Esophagus squamous epithelium (tissue), 5 donors: ENCODE measurements around the gene ZSCAN4. TPM values are rescaled to one million over a fixed set of nuclear protein-coding genes. Genes with fewer than 3 reads are reported as not detected.

Experiments
- DNase-seq: peaks from one replicate; lab custom pipeline; 2025; lab: John Stamatoyannopoulos, UW
- H3K27ac ChIP-seq, 4 donors: fragments of 200-600 bp; sonication (generic); one replicate each; pipeline ENCODE4 v1.5.1; 2016 to 2019; ENCODE audit warnings: mild to moderate bottlenecking in 1 of 4
- H3K27me3 ChIP-seq, 4 donors: fragments of 200-600 bp; sonication (generic); 1 replicate in 3 of 4; 2 replicates in 1 of 4; pipeline versions ENCODE4 v1.5.1 to v1.6.0; 2017 to 2021; ENCODE audit warnings: antibody characterized with exemption in 1 of 4
- H3K36me3 ChIP-seq, 3 donors: fragments of 200-600 bp; sonication (generic); one replicate each; pipeline ENCODE4 v1.5.1; 2016 to 2019
- H3K4me1 ChIP-seq, 3 donors: fragments of 200-600 bp; sonication (generic); one replicate each; pipeline ENCODE4 v1.5.1; 2017 to 2019
- H3K4me3 ChIP-seq, 4 donors: fragments of 200-600 bp; sonication (generic); 1 replicate in 3 of 4; 2 replicates in 1 of 4; pipeline ENCODE4 v1.5.1; 2016 to 2019; ENCODE audit warnings: mild to moderate bottlenecking in 2 of 4, moderate library complexity in 1 of 4
- H3K9me3 ChIP-seq, 3 donors: fragments of 200-600 bp; sonication (generic); one replicate each; pipeline ENCODE4 v1.5.1; 2016 to 2019
- CTCF ChIP-seq, 6 experiments: fragments of 450-650 bp in 4 of 6; fragments of 200-600 bp in 2 of 6; sonication (generic) in 2 of 6; IDR thresholded peaks; one replicate each; pipeline ENCODE4 v1.5.1; 2016 to 2019; ENCODE audit warnings: antibody characterized with exemption in 6 of 6, mild to moderate bottlenecking in 4 of 6, moderate library complexity in 4 of 6
- POLR2A ChIP-seq, 4 donors: fragments of 450-650 bp; IDR thresholded peaks; one replicate each; pipeline ENCODE4 v1.6.1; 2017; ENCODE audit warnings: antibody characterized with exemption in 4 of 4, mild to moderate bottlenecking in 4 of 4, moderate library complexity in 3 of 4
- WGBS, 2 donors: methylation state at CpG; one replicate each; pipeline ENCODE4 v1.1.5; 2018; 5-methylcytosine and 5-hydroxymethylcytosine counted together
- intact Hi-C: fragments of 100-400 bp; cut with DNase I; formaldehyde crosslinking; loops from one replicate; pipeline ENCODE4 v1.15.0; 2022
- total RNA-seq, 4 donors: library from RNA; depleted of rRNA; stranded (reverse); fragments of >200 nt; gene quantifications; one replicate each; pipeline ENCODE4 v1.1.0, GENCODE V29; 2016
- donor health status: DM: yes; HTN: yes; CAD: no.

ZSCAN4 gene
- total RNA-seq, 4 donors from 2014 or later = not detected

- H3K36me3 ChIP-seq = no peaks in the 10 kb centered on the region
- peaks cover 0 to under 1% (median 0%) of the 10 kb centered on the region in 4 donors for H3K27me3 ChIP-seq
- TF ChIP-seq CTCF (IDR thresholded peaks at IDR 0.05) = no peak
- TF ChIP-seq POLR2A (IDR thresholded peaks at IDR 0.05) = no peak
- intact Hi-C loops = no loop called here
- H3K4me1 ChIP-seq = no peaks in the 10 kb centered on the region
- DNase-seq = no peak
- no peak overlapping the region for H3K4me3 ChIP-seq
- H3K27ac ChIP-seq = no peak overlapping the region
- H3K9me3 ChIP-seq = peaks cover 0 to 5% (median 0%) of the 10 kb centered on the region in 3 donors
- WGBS, 2 donors = 73 to 75% methylated on average over 4 of the region's 4 CpGs
These were observed 3.7 kb downstream of the ZSCAN4 start for GRCh38 chr19:57672466-57672865.

GRCh38 chr19:57675881-57676280, 7.1 kb downstream of the ZSCAN4 start:
- intact Hi-C loops = no loop called here
- no peak for TF ChIP-seq POLR2A (IDR thresholded peaks at IDR 0.05)
- no peak for TF ChIP-seq CTCF (IDR thresholded peaks at IDR 0.05)
- WGBS, 2 donors = 63 to 70% methylated on average over 2 of the region's 2 CpGs
- peaks cover 0 to 5% (median 0%) of the 10 kb centered on the region in 3 donors for H3K9me3 ChIP-seq
- no peak for DNase-seq
- H3K27ac ChIP-seq = no peak overlapping the region
- no peak overlapping the region for H3K4me3 ChIP-seq
- H3K27me3 ChIP-seq = peaks cover 0 to 15% (median 0%) of the 10 kb centered on the region in 4 donors
- H3K36me3 ChIP-seq = no peaks in the 10 kb centered on the region
- H3K4me1 ChIP-seq = no peaks in the 10 kb centered on the region

- H3K4me3 ChIP-seq = peak overlapping the region; percentile 59 to 99 (median 94)
- peaks cover 7 to 22% (median 9%) of the 10 kb centered on the region in 3 donors for H3K4me1 ChIP-seq
- 11% methylated on average over 7 to 9 of the region's 19 CpGs for WGBS, 2 donors
- intact Hi-C loops = no loop called here
- H3K9me3 ChIP-seq = peaks cover 11 to 47% (median 42%) of the 10 kb centered on the region in 3 donors
- peaks cover 0 to 15% (median 0%) of the 10 kb centered on the region in 4 donors for H3K27me3 ChIP-seq
- DNase-seq = no peak
- TF ChIP-seq POLR2A (IDR thresholded peaks at IDR 0.05) = no peak
- TF ChIP-seq CTCF (IDR thresholded peaks at IDR 0.05) = no peak
- H3K27ac ChIP-seq = peak overlapping the region; percentile 32 to 80 (median 70)
- H3K36me3 ChIP-seq = peaks cover 18 to 44% (median 30%) of the 10 kb centered on the region in 3 donors
These were observed 13.6 kb downstream of the ZSCAN4 start for GRCh38 chr19:57682226-57682766.

GRCh38 chr19:57686727-57687126, 18.0 kb downstream of the ZSCAN4 start:
- Histone ChIP-seq H3K36me3 (peaks cover 18 to 71% (median 30%) of the 10 kb centered on the region in 3 donors), H3K9me3 (peaks cover 20 to 90% (median 82%) of the 10 kb centered on the region in 3 donors), H3K4me1 (peaks cover 7 to 17% (median 9%) of the 10 kb centered on the region in 3 donors), H3K27me3 (no peaks in the 10 kb centered on the region), H3K4me3 (peak overlapping the region in 1 of 4 donors; percentile 5), H3K27ac (no peak overlapping the region)
- no peak for TF ChIP-seq CTCF (IDR thresholded peaks at IDR 0.05)
- no peak for TF ChIP-seq POLR2A (IDR thresholded peaks at IDR 0.05)
- WGBS, 2 donors = 100% methylated on average over 1 to 3 of the region's 3 CpGs
- DNase-seq = no peak
- intact Hi-C loops = no loop called here

- 88 to 99% methylated on average over 12 of the region's 12 CpGs for WGBS, 2 donors
- Histone ChIP-seq H3K4me3 (no peak overlapping the region), H3K36me3 (peaks cover 18 to 74% (median 30%) of the 10 kb centered on the region in 3 donors)
These were observed 18.8 kb downstream of the ZSCAN4 start for GRCh38 chr19:57687363-57688010.

More at GRCh38 chr19:57687363-57688010, 18.8 kb downstream of the ZSCAN4 start:
- peaks cover 20 to 98% (median 88%) of the 10 kb centered on the region in 3 donors for H3K9me3 ChIP-seq
- H3K27me3 ChIP-seq = no peaks in the 10 kb centered on the region
- TF ChIP-seq POLR2A (IDR thresholded peaks at IDR 0.05) = no peak
- no peak for TF ChIP-seq CTCF (IDR thresholded peaks at IDR 0.05)
- no peak overlapping the region for H3K27ac ChIP-seq
- intact Hi-C loops = no loop called here
- H3K4me1 ChIP-seq = peaks cover 4 to 14% (median 6%) of the 10 kb centered on the region in 3 donors
- no peak for DNase-seq
